WI38 (cell line): ENCODE data around the gene TULP1.

ENCODE experiments used
- H3K4me3 ChIP-seq: 2 replicates; pipeline ENCODE4 v1.5.1; 2011; ENCODE audit warnings: low read depth, mild to moderate bottlenecking, control low read depth, low read length
- TF ChIP-seq, protein P1 (sequence below): IDR thresholded peaks from 2 replicates; pipeline ENCODE4 v1.5.1; 2012; ENCODE audit warnings: low read depth, mild to moderate bottlenecking, control low read depth, low read length

The TULP1 gene

GRCh38 chr6:35461270-35461669, 51.4 kb downstream of the TULP1 start:
- H3K4me3 ChIP-seq: no peak overlapping the region

GRCh38 chr6:35457907-35458306, 54.8 kb downstream of the TULP1 start:
- no peak overlapping the region for H3K4me3 ChIP-seq
- TF ChIP-seq, protein P1, sequence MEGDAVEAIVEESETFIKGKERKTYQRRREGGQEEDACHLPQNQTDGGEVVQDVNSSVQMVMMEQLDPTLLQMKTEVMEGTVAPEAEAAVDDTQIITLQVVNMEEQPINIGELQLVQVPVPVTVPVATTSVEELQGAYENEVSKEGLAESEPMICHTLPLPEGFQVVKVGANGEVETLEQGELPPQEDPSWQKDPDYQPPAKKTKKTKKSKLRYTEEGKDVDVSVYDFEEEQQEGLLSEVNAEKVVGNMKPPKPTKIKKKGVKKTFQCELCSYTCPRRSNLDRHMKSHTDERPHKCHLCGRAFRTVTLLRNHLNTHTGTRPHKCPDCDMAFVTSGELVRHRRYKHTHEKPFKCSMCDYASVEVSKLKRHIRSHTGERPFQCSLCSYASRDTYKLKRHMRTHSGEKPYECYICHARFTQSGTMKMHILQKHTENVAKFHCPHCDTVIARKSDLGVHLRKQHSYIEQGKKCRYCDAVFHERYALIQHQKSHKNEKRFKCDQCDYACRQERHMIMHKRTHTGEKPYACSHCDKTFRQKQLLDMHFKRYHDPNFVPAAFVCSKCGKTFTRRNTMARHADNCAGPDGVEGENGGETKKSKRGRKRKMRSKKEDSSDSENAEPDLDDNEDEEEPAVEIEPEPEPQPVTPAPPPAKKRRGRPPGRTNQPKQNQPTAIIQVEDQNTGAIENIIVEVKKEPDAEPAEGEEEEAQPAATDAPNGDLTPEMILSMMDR: no peak

More at GRCh38 chr6:35461270-35461669, 51.4 kb downstream of the TULP1 start:
- TF ChIP-seq, protein P1: no peak

DNA sequence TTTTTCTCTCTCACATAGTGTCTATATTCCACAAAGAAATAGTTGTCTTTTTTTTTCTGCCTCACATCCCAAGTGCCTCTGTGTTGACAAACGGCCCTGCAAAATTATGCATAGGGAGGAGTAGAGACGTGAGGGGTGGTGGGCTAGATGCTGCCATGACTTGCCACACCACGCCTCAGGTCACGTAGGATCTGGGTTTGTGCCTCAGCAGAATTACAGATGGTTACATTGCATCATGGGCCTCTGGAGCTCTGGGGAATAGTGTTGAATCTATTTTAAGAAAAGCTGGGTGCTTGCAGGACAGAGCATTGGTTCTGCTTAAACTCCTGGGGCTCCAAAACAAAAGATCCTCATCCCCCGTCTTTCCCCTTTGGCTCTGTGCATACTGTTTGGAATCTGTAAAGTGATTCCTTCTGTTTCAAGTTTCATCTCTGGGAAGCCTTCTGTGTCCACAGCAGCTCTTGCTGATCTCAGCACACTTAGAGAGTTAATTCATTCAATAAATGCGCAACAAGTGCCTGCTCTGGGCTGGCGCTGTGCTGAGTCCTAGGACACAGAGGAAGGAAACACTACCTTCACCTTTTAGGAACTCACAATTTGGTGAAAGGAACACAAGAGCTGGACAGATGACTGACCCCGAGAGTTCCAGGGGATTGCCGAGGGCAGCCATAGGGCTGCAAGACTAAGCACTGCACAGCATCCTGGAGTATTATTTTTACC, 58.1 kb downstream of the TULP1 start:
- H3K4me3 ChIP-seq: no peak overlapping the region

GRCh38 chr6:35453236-35453635, 59.5 kb downstream of the TULP1 start:
- TF ChIP-seq, protein P1: no peak
- peak overlapping the region; percentile 72 for H3K4me3 ChIP-seq

More for the DNA sequence above, 58.1 kb downstream of the TULP1 start:
- TF ChIP-seq, protein P1: no peak

DNA sequence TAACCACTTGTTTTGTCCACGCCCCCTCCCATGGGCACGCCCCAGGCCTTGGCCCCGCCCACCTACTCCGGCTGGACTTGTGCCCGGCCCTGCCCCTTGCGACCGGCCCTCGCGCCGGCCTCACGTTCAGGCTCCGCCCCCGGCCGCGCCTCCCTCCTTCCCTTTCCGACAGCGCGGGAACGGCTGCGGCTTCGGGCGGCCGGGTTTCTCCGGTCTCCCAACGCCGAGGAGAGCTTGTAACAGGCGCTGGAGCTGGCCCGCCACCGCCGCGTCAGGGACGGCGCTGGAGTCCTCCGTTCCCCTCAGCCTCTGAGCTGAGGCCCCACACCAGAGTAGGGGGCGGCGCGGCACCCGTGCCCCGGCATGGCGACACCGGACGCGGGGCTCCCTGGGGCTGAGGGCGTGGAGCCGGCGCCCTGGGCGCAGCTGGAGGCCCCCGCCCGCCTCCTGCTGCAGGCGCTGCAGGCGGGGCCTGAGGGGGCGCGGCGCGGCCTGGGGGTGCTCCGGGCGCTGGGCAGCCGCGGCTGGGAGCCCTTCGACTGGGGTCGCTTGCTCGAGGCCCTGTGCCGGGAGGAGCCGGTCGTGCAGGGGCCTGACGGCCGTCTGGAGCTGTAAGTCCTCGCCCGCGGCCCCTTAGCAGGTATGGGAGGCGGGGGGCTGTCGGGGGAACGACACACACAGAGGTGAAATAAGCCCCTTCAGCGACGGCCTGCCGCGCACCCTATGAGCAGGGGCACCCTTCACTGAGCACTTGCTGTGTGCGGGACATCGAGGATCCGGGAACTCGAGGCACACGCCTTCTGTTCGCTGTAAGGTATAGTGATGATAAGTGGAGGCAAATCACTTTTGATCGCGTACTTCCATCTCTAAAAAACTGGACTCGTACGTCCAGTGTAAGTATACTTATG, 60.3 kb downstream of the TULP1 start, which contains the start of gene FANCE:
FANCE (plus strand) TSS at position 156 of the 908 bp plus-strand sequence; CDS start at position 364, 208 bp downstream.
- TF ChIP-seq, protein P1: no peak

GRCh38 chr6:35451354-35452182, 61.1 kb downstream of the TULP1 start:
- TF ChIP-seq, protein P1: no peak
- peak overlapping the region; percentile 72 for H3K4me3 ChIP-seq

More for the DNA sequence above, 60.3 kb downstream of the TULP1 start, which contains the start of gene FANCE:
- peak within 1 kb of the TSS; percentile 72 for H3K4me3 ChIP-seq
